Pulmonary artery endothelial cell (primary cell): ENCODE results near the gene DZIP1. TPM values are rescaled to one million over a fixed set of nuclear protein-coding genes. Genes with fewer than 3 reads are reported as not detected.
A peak's percentile ranks its signal among the peaks of the same experiment; 100 is the strongest.

Experiments
- DNase-seq: peaks from one replicate; pipeline ENCODE4 v3.0.0-alpha.2; 2011; ENCODE audit warnings: low read depth, low spot score
- total RNA-seq: library from RNA; depleted of rRNA; stranded (reverse); fragments of >200 nt; gene quantifications from 2 replicates; pipeline ENCODE4 v1.2.3, GENCODE V29; 2014

Gene DZIP1
- total RNA-seq, 1 donor from 2014 or later = 23.8 TPM

- no peak for DNase-seq
Measured at GRCh38 chr13:95643571-95643935, 953 bp downstream of the DZIP1 start.

- no peak for DNase-seq
Measured at GRCh38 chr13:95642999-95643398, 1.5 kb downstream of the DZIP1 start.

GRCh38 chr13:95642028-95642621, 2.4 kb downstream of the DZIP1 start:
- no peak for DNase-seq

GRCh38 chr13:95641291-95642027, 3.0 kb downstream of the DZIP1 start:
- no peak for DNase-seq

- DNase-seq = no peak
Measured at GRCh38 chr13:95636853-95637252, 7.7 kb downstream of the DZIP1 start.

- no peak for DNase-seq
Measured at GRCh38 chr13:95630593-95630992, 13.9 kb downstream of the DZIP1 start.

GRCh38 chr13:95629071-95629470, 15.4 kb downstream of the DZIP1 start:
- DNase-seq = no peak

- DNase-seq = no peak
Measured at GRCh38 chr13:95628488-95628887, 16.0 kb downstream of the DZIP1 start.

- DNase-seq = no peak
Measured at GRCh38 chr13:95627590-95627989, 16.9 kb downstream of the DZIP1 start.

GRCh38 chr13:95626768-95627167, 17.7 kb downstream of the DZIP1 start:
- DNase-seq = no peak

- DNase-seq = no peak
Measured at GRCh38 chr13:95624020-95624419, 20.5 kb downstream of the DZIP1 start.

GRCh38 chr13:95623141-95623540, 21.4 kb downstream of the DZIP1 start:
- no peak for DNase-seq

- DNase-seq = no peak
Measured at GRCh38 chr13:95620825-95621498, 23.5 kb downstream of the DZIP1 start.

GRCh38 chr13:95620030-95620824, 24.3 kb downstream of the DZIP1 start:
- no peak for DNase-seq

- no peak for DNase-seq
Measured at GRCh38 chr13:95615539-95615938, 29.0 kb downstream of the DZIP1 start.

- no peak for DNase-seq
Measured at GRCh38 chr13:95614641-95615245, 29.8 kb downstream of the DZIP1 start.

- DNase-seq = no peak
Measured at GRCh38 chr13:95608640-95609323, 35.7 kb downstream of the DZIP1 start.

- peak; percentile 46 for DNase-seq
Measured at GRCh38 chr13:95607366-95607765, 37.1 kb downstream of the DZIP1 start.

GRCh38 chr13:95605448-95606125, 38.9 kb downstream of the DZIP1 start:
- no peak for DNase-seq

- no peak for DNase-seq
Measured at GRCh38 chr13:95604556-95604915, 40.0 kb downstream of the DZIP1 start.
